ENCODE measurements around the gene AHSG. TPM values are rescaled to one million over a fixed set of nuclear protein-coding genes. Genes with fewer than 3 reads are reported as not detected.

Gene AHSG
- total and polyA plus RNA-seq, 3 experiments from 2014 or later = not detected

GRCh38 chr3:186648851-186649250, 36.0 kb downstream of the AHSG start:
- no peak overlapping the region for H3K4me3 ChIP-seq (ENCODE audit: low read length)
- ChIA-PET CTCF (interaction anchor here (1.8 to 2.5 kb wide), 2 partner anchors 32 to 34 kb away, joined by 5 to 6 read pairs; no protein-coding TSS in a partner anchor), POLR2A (no interaction called here)
- Mint-ChIP-seq H3K27me3 (peaks cover 3 to 54% of the 10 kb centered on the region in 2 donors), H3K36me3 (no peaks in the 10 kb centered on the region), H3K9me3 (no peaks in the 10 kb centered on the region), H3K4me3 (no peak overlapping the region), H3K4me1 (no peaks in the 10 kb centered on the region), H3K27ac (no peak overlapping the region)
- DNase-seq = no peak
- no peaks in the 10 kb centered on the region for H3K9me3 ChIP-seq (ENCODE audit: low read length)
- H3K27ac ChIP-seq (ENCODE audit: low read depth, low read length) = no peak overlapping the region
- no peaks in the 10 kb centered on the region for H3K36me3 ChIP-seq (ENCODE audit: insufficient read depth, low read length)
- no peaks in the 10 kb centered on the region for H3K4me1 ChIP-seq (ENCODE audit: insufficient read depth, low read length)
- H3K27me3 ChIP-seq (ENCODE audit: insufficient read depth, low read length, poor library complexity, severe bottlenecking) = peaks cover 4% of the 10 kb centered on the region

GRCh38 chr3:186651678-186652215, 38.9 kb downstream of the AHSG start:
- Mint-ChIP-seq H3K27ac (no peak overlapping the region), H3K36me3 (no peaks in the 10 kb centered on the region), H3K4me1 (no peaks in the 10 kb centered on the region), H3K27me3 (peaks cover 3 to 39% of the 10 kb centered on the region in 2 donors), H3K9me3 (no peaks in the 10 kb centered on the region), H3K4me3 (no peak overlapping the region)
- POLR2A ChIA-PET = no interaction called here
- Histone ChIP-seq H3K9me3 (ENCODE audit: low read length) (no peaks in the 10 kb centered on the region), H3K36me3 (ENCODE audit: insufficient read depth, low read length) (no peaks in the 10 kb centered on the region), H3K4me3 (ENCODE audit: low read length) (no peak overlapping the region), H3K27me3 (ENCODE audit: insufficient read depth, low read length, poor library complexity, severe bottlenecking) (peaks cover 4% of the 10 kb centered on the region), H3K27ac (ENCODE audit: low read depth, low read length) (no peak overlapping the region), H3K4me1 (ENCODE audit: insufficient read depth, low read length) (no peaks in the 10 kb centered on the region)
- CTCF ChIA-PET = no interaction called here
- no peak for DNase-seq

- H3K9me3 Mint-ChIP-seq = no peaks in the 10 kb centered on the region
- ChIA-PET CTCF (interaction anchor here (1.1 kb wide), 1 partner anchor 36 kb away, joined by 3 read pairs; no protein-coding TSS in a partner anchor), POLR2A (no interaction called here)
- H3K27ac Mint-ChIP-seq = no peak overlapping the region
- no peaks in the 10 kb centered on the region for H3K4me1 ChIP-seq (ENCODE audit: insufficient read depth, low read length)
- H3K4me1 Mint-ChIP-seq = no peaks in the 10 kb centered on the region
- H3K4me3 ChIP-seq (ENCODE audit: low read length) = no peak overlapping the region
- H3K36me3 Mint-ChIP-seq = no peaks in the 10 kb centered on the region
- H3K4me3 Mint-ChIP-seq = no peak overlapping the region
- no peaks in the 10 kb centered on the region for H3K9me3 ChIP-seq (ENCODE audit: low read length)
- no peak for DNase-seq
- H3K36me3 ChIP-seq (ENCODE audit: insufficient read depth, low read length) = no peaks in the 10 kb centered on the region
- no peak overlapping the region for H3K27ac ChIP-seq (ENCODE audit: low read depth, low read length)
- H3K27me3 ChIP-seq (ENCODE audit: insufficient read depth, low read length, poor library complexity, severe bottlenecking) = peaks cover 4% of the 10 kb centered on the region
- H3K27me3 Mint-ChIP-seq = peaks cover 6 to 37% of the 10 kb centered on the region in 2 donors
Observed at GRCh38 chr3:186653080-186653707, 40.3 kb downstream of the AHSG start.

GRCh38 chr3:186653984-186654383, 41.1 kb downstream of the AHSG start:
- ChIA-PET POLR2A (no interaction called here), CTCF (no interaction called here)
- no peak overlapping the region for H3K4me3 ChIP-seq (ENCODE audit: low read length)
- Mint-ChIP-seq H3K9me3 (no peaks in the 10 kb centered on the region), H3K36me3 (no peaks in the 10 kb centered on the region), H3K27me3 (peaks cover 6 to 36% of the 10 kb centered on the region in 2 donors), H3K27ac (no peak overlapping the region), H3K4me1 (no peaks in the 10 kb centered on the region), H3K4me3 (no peak overlapping the region)
- no peak for DNase-seq
- no peaks in the 10 kb centered on the region for H3K4me1 ChIP-seq (ENCODE audit: insufficient read depth, low read length)
- peaks cover 4% of the 10 kb centered on the region for H3K27me3 ChIP-seq (ENCODE audit: insufficient read depth, low read length, poor library complexity, severe bottlenecking)
- H3K27ac ChIP-seq (ENCODE audit: low read depth, low read length) = no peak overlapping the region
- H3K9me3 ChIP-seq (ENCODE audit: low read length) = no peaks in the 10 kb centered on the region
- H3K36me3 ChIP-seq (ENCODE audit: insufficient read depth, low read length) = no peaks in the 10 kb centered on the region

GRCh38 chr3:186663361-186664118, 50.7 kb downstream of the AHSG start:
- Histone ChIP-seq H3K27me3 (ENCODE audit: insufficient read depth, low read length, poor library complexity, severe bottlenecking) (no peaks in the 10 kb centered on the region), H3K4me3 (ENCODE audit: low read length) (no peak overlapping the region), H3K4me1 (ENCODE audit: insufficient read depth, low read length) (no peaks in the 10 kb centered on the region), H3K36me3 (ENCODE audit: insufficient read depth, low read length) (no peaks in the 10 kb centered on the region), H3K9me3 (ENCODE audit: low read length) (no peaks in the 10 kb centered on the region), H3K27ac (ENCODE audit: low read depth, low read length) (no peak overlapping the region)
- Mint-ChIP-seq H3K9me3 (no peaks in the 10 kb centered on the region), H3K4me3 (no peak overlapping the region), H3K27me3 (peaks cover 15 to 19% of the 10 kb centered on the region in 2 donors), H3K27ac (no peak overlapping the region), H3K4me1 (no peaks in the 10 kb centered on the region), H3K36me3 (no peaks in the 10 kb centered on the region)
- ChIA-PET CTCF (no interaction called here), POLR2A (no interaction called here)
- no peak for DNase-seq

GRCh38 chr3:186664119-186664495, 51.2 kb downstream of the AHSG start:
- no peak overlapping the region for H3K27ac ChIP-seq (ENCODE audit: low read depth, low read length)
- H3K9me3 Mint-ChIP-seq = no peaks in the 10 kb centered on the region
- no peaks in the 10 kb centered on the region for H3K4me1 Mint-ChIP-seq
- no peaks in the 10 kb centered on the region for H3K27me3 ChIP-seq (ENCODE audit: insufficient read depth, low read length, poor library complexity, severe bottlenecking)
- no peak overlapping the region for H3K4me3 ChIP-seq (ENCODE audit: low read length)
- H3K36me3 ChIP-seq (ENCODE audit: insufficient read depth, low read length) = no peaks in the 10 kb centered on the region
- H3K9me3 ChIP-seq (ENCODE audit: low read length) = no peaks in the 10 kb centered on the region
- no peaks in the 10 kb centered on the region for H3K4me1 ChIP-seq (ENCODE audit: insufficient read depth, low read length)
- H3K27me3 Mint-ChIP-seq = peaks cover 15% of the 10 kb centered on the region in 2 donors
- H3K4me3 Mint-ChIP-seq = no peak overlapping the region
- POLR2A ChIA-PET = no interaction called here
- no peaks in the 10 kb centered on the region for H3K36me3 Mint-ChIP-seq
- H3K27ac Mint-ChIP-seq = no peak overlapping the region
- CTCF ChIA-PET = no interaction called here
- DNase-seq = no peak

GRCh38 chr3:186664506-186664905, 51.6 kb downstream of the AHSG start:
- no peaks in the 10 kb centered on the region for H3K27me3 ChIP-seq (ENCODE audit: insufficient read depth, low read length, poor library complexity, severe bottlenecking)
- Mint-ChIP-seq H3K27ac (no peak overlapping the region), H3K36me3 (no peaks in the 10 kb centered on the region), H3K4me1 (no peaks in the 10 kb centered on the region), H3K9me3 (no peaks in the 10 kb centered on the region), H3K4me3 (no peak overlapping the region), H3K27me3 (peaks cover 11 to 14% of the 10 kb centered on the region in 2 donors)
- ChIA-PET POLR2A (no interaction called here), CTCF (no interaction called here)
- no peak overlapping the region for H3K27ac ChIP-seq (ENCODE audit: low read depth, low read length)
- H3K4me1 ChIP-seq (ENCODE audit: insufficient read depth, low read length) = no peaks in the 10 kb centered on the region
- no peaks in the 10 kb centered on the region for H3K9me3 ChIP-seq (ENCODE audit: low read length)
- no peak overlapping the region for H3K4me3 ChIP-seq (ENCODE audit: low read length)
- no peaks in the 10 kb centered on the region for H3K36me3 ChIP-seq (ENCODE audit: insufficient read depth, low read length)
- DNase-seq = no peak

GRCh38 chr3:186665625-186666188, 52.8 kb downstream of the AHSG start, which contains the start of gene HRG:
Gene HRG, plus strand, starts transcription at chr3:186666014. Its CDS starts 18 bp downstream, at chr3:186666032.
- Mint-ChIP-seq H3K27me3 (peaks cover 10 to 11% of the 10 kb centered on the region in 2 donors), H3K4me1 (no peaks in the 10 kb centered on the region), H3K27ac (no peak within 1 kb of the TSS), H3K4me3 (no peak within 1 kb of the TSS), H3K9me3 (no peaks in the 10 kb centered on the region), H3K36me3 (no peaks in the 10 kb centered on the region)
- no peak within 1 kb of the TSS for H3K4me3 ChIP-seq (ENCODE audit: low read length)
- H3K27ac ChIP-seq (ENCODE audit: low read depth, low read length) = no peak within 1 kb of the TSS
- CTCF ChIA-PET = interaction anchor here (1.3 kb wide), 1 partner anchor 16 kb away, joined by 3 read pairs; no protein-coding TSS in a partner anchor
- H3K36me3 ChIP-seq (ENCODE audit: insufficient read depth, low read length) = no peaks in the 10 kb centered on the region
- no peaks in the 10 kb centered on the region for H3K4me1 ChIP-seq (ENCODE audit: insufficient read depth, low read length)
- H3K9me3 ChIP-seq (ENCODE audit: low read length) = no peaks in the 10 kb centered on the region
- H3K27me3 ChIP-seq (ENCODE audit: insufficient read depth, low read length, poor library complexity, severe bottlenecking) = no peaks in the 10 kb centered on the region
- DNase-seq = no peak
- POLR2A ChIA-PET = no interaction called here

Measured in CD8-positive, alpha-beta memory T cell (primary cell).